Measurements from ENCODE around the gene INAFM1. TPM values are rescaled to one million over a fixed set of nuclear protein-coding genes. Genes with fewer than 3 reads are reported as not detected.

Gene INAFM1
- total and polyA plus RNA-seq, 9 of the 15 experiments (the other 6 are each of a cell fraction or from before 2014, with no cell fraction given) = 0.71 to 30.9 (median 3.1) TPM

GRCh38 chr19:47315125-47315821, 40.6 kb downstream of the INAFM1 start (continued):
- TF ChIP-seq RFX5 (IDR thresholded peaks at IDR 0.05; ENCODE audit: low read depth, low read length) = no peak
- peak; percentile 40 for TF ChIP-seq RBBP5 (IDR thresholded peaks at IDR 0.05; ENCODE audit: borderline replicate concordance, insufficient read depth, low read length, poor library complexity, severe bottlenecking)
- no peak for TF ChIP-seq BRD9 (IDR thresholded peaks at IDR 0.05; ENCODE audit: low read depth, partially characterized antibody)
- no peak for TF ChIP-seq TAL1 (IDR thresholded peaks at IDR 0.05)
- no peak for TF ChIP-seq ZNF140 (CRISPR knock-in tag; IDR thresholded peaks at IDR 0.05)
- peak; percentile 76 to 89; a peak in 3 of 4 replicates for TF ChIP-seq TRIM24 (IDR thresholded peaks at IDR 0.05)
- no peak for TF ChIP-seq ATF6 (CRISPR knock-in tag; IDR thresholded peaks at IDR 0.05)
- no peak for TF ChIP-seq ARID3A (IDR thresholded peaks at IDR 0.05; ENCODE audit: borderline replicate concordance, low read depth, low read length)
- no peak for TF ChIP-seq SMAD1 (IDR thresholded peaks at IDR 0.05; ENCODE audit: low read depth, low read length, partially characterized antibody)
- TF ChIP-seq GATA2 (CRISPR knock-in tag; IDR thresholded peaks at IDR 0.05) = no peak
- no peak; the same call in 1 of the 2 replicates for TF ChIP-seq MYNN (IDR thresholded peaks at IDR 0.05)
- TF ChIP-seq MYNN (CRISPR knock-in tag; IDR thresholded peaks at IDR 0.05) = no peak
- TF ChIP-seq, protein P1, sequence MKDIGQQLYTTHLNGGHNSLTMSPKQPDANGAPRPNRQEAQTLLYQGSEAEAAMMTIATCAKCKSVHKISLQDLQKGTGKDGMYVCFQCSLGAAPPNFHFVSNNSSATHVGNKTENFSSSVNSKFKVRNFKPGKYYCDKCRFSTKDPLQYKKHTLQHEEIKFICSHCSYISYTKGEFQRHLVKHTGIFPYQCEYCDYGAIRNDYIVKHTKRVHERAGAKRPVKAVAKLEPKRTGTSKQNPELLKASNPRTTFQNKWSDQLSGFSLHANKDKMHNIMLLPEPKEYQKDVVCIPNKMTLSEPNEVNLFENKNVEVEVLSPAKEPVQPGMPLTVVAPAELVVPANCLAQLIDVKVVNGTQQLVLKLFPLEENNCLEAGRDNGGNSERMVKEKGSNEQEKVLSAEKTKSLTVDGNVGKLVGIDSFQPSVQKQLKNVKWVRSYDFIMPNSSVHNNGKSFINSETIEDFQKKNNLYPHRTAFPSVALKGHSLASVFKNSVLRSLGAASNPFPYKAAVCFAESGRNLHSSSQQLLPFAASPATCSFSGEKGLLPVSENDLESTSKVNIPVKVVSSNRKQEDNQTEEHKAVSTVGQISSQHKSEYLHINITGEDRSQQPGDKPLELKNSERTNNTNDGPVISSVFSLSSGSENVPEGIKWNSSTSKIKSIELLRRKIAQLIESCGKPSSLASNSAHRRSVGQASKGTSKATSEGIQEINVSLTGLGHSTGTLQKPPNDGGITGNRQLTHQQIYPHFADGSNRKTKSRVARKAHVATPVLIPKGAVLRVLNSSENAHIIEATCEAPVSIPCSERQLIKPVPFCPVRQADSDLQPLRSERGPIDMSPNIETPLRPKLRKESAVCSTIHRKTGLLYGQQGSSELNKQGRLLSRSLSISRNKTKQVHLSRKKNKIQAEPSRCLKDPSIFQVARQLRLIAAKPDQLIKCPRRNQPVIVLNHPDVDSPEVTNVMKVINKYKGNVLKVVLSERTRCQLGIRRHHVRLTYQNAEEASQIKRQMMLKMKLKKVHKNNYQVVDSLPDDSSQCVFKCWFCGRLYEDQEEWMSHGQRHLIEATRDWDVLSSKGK (CRISPR knock-in tag; IDR thresholded peaks at IDR 0.05) = no peak
- TF ChIP-seq NKRF (IDR thresholded peaks at IDR 0.05; ENCODE audit: borderline replicate concordance) = peak; percentile 45; the same call in 1 of the 2 replicates
- TF ChIP-seq ZNF583 (CRISPR knock-in tag; IDR thresholded peaks at IDR 0.05) = no peak
- no peak for TF ChIP-seq SETDB1 (IDR thresholded peaks at IDR 0.05; ENCODE audit: low read length)
- no peak for TF ChIP-seq TCF7 (IDR thresholded peaks at IDR 0.05; ENCODE audit: borderline replicate concordance)
- no peak for TF ChIP-seq ZNF644 (tag; IDR thresholded peaks at IDR 0.05; ENCODE audit: low read depth)
- TF ChIP-seq ZNF253 (CRISPR knock-in tag; conservative IDR thresholded peaks at IDR 0.05) = no peak

Measured in K562 (cell line).